Measurements from ENCODE around the gene FBXW8.

FBXW8 gene

DNA sequence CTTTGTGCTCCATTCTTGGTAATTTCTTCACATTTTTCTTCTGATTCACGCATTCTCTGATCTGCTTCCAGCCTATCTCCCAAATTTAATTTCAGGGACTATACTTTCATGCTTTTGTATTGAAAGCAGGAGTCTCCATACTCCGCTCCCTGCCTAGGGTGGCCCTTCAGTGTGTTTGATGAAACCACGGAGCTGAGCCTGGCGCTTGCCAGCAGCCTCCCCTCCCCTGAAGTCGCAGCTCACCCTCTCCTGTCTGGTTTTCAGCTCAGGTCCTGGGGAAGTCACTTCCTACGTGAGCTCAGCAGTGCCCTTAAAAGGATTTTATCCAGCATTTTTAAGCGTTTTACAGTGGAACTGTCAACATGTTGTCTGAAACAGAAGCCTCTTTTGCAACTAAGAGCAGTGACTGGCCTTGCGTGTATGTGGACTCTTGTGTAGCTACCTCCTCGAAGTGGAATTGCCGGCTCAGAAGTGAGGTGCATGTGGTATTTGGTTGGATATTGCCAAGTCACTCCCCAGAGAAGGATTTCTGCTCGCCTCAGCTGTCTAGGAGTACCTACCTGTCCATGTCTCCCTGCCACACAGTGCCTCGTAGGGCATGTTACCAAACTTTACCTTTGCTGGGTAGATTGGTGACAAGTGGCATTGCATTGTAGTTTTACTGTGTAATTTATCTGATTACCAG lies 109.9 kb downstream of the FBXW8 start:
- TF ChIP-seq SIN3A (IDR thresholded peaks at IDR 0.05; ENCODE audit: borderline replicate concordance, insufficient read depth, low read length) (no peak), TAF1 (IDR thresholded peaks at IDR 0.05; ENCODE audit: borderline replicate concordance, insufficient read depth, low read length) (no peak), FOXP2 (optimal IDR thresholded peaks at IDR 0.05; ENCODE audit: borderline replicate concordance, extremely low read depth, extremely low read length, insufficient read depth) (no peak)

DNA sequence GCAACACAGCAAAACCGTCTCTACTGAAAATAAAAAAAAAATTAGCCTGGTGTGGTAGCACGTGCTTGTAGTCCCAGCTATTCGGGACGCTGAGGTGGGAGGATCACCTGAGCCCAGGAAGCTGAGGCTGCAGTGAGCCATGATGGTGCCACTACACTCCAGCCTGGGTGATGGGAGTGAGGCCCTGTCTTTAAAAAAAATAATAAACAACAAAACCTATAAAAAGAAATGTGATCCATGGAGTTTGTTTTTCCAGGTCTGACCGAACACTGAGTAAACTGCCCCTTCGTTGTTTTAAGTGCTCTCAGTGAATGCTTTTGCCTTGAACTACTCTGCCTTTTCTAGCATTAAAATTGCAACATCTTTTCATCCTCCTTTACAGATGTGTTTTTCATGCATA lies 111.7 kb downstream of the FBXW8 start:
- TF ChIP-seq POLR2AphosphoS5 (IDR thresholded peaks at IDR 0.05; ENCODE audit: low read depth, low read length) (no peak), FOXP2 (optimal IDR thresholded peaks at IDR 0.05; ENCODE audit: borderline replicate concordance, extremely low read depth, extremely low read length, insufficient read depth) (no peak)
- TF ChIP-seq, protein P1, sequence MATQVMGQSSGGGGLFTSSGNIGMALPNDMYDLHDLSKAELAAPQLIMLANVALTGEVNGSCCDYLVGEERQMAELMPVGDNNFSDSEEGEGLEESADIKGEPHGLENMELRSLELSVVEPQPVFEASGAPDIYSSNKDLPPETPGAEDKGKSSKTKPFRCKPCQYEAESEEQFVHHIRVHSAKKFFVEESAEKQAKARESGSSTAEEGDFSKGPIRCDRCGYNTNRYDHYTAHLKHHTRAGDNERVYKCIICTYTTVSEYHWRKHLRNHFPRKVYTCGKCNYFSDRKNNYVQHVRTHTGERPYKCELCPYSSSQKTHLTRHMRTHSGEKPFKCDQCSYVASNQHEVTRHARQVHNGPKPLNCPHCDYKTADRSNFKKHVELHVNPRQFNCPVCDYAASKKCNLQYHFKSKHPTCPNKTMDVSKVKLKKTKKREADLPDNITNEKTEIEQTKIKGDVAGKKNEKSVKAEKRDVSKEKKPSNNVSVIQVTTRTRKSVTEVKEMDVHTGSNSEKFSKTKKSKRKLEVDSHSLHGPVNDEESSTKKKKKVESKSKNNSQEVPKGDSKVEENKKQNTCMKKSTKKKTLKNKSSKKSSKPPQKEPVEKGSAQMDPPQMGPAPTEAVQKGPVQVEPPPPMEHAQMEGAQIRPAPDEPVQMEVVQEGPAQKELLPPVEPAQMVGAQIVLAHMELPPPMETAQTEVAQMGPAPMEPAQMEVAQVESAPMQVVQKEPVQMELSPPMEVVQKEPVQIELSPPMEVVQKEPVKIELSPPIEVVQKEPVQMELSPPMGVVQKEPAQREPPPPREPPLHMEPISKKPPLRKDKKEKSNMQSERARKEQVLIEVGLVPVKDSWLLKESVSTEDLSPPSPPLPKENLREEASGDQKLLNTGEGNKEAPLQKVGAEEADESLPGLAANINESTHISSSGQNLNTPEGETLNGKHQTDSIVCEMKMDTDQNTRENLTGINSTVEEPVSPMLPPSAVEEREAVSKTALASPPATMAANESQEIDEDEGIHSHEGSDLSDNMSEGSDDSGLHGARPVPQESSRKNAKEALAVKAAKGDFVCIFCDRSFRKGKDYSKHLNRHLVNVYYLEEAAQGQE (IDR thresholded peaks at IDR 0.05; ENCODE audit: insufficient read depth in 1 of 2, low read depth in 2 of 2, low read length in 2 of 2), result no peak

DNA sequence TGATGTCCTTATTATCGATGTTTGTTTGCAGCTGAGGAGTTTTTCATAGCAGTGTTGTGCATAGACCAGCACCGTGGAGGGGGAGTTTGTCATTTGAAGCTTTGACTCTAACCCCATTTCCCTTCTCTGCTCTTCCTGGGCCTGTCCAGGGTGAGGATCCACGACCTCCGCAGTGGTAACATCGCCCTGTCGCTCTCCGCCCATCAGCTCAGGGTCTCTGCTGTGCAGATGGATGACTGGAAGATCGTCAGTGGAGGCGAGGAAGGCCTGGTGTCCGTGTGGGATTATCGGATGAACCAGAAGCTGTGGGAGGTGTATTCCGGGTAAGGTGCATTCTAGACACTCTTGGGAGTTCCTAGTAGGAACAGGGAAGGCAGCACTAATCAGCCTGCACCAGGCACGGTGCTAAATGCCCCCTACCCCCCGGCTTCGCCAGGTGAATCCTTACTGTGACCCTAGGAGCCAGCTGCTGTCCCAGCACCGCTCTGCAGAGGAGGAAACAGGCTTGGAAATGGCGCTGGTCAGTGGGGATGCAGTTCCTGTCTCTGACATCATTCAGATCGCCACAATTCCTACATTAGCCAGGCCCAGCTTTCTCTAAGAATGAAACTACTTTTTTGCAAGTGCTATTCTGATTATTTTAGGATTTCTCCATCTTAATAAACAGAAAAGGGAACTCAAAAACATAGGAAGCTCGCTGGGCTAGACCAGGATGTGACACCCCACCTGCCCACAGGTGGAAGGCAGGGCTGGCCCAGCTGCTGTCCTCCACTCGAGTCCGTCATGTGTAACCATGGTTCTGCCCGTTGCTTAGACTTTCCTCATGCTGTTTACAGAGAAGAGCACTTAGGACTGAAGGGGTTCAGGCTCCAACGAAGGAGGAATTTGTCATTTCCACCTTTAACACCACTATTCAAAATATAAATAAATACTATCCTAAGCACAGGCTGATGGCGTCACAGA lies 113.5 kb downstream of the FBXW8 start:
- TF ChIP-seq SIN3A (IDR thresholded peaks at IDR 0.05; ENCODE audit: borderline replicate concordance, insufficient read depth, low read length) (no peak), POLR2AphosphoS5 (IDR thresholded peaks at IDR 0.05; ENCODE audit: low read depth, low read length) (no peak), TAF1 (IDR thresholded peaks at IDR 0.05; ENCODE audit: borderline replicate concordance, insufficient read depth, low read length) (no peak), FOXP2 (optimal IDR thresholded peaks at IDR 0.05; ENCODE audit: borderline replicate concordance, extremely low read depth, extremely low read length, insufficient read depth) (no peak)
- TF ChIP-seq, protein P1 (IDR thresholded peaks at IDR 0.05; ENCODE audit: insufficient read depth in 1 of 2, low read depth in 2 of 2, low read length in 2 of 2), result no peak

DNA sequence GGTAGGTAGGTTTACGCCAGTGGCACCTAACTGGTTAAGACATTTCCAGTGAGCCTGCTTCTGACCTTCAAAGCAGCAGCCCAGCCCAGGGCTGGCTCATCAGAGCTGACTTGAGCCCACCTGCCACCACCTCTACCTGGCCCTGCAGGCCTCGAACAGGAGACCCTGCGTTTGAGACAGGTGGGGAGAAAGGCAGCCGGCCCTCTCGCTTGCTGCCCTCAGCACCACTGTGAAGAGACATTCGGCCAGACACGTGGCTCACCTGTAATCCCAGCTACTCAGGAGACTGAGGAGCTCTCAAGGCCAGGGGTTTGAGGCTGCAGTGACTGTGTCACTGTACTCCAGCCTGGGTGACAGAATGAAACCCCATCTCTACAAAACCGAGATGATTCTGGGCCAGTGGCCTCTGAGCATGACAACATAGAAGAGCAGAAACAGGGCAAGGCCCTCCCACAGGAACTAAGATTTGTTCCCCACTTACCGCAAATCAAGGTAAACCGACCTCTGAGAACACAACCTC lies 114.3 kb downstream of the FBXW8 start:
- TF ChIP-seq SIN3A (IDR thresholded peaks at IDR 0.05; ENCODE audit: borderline replicate concordance, insufficient read depth, low read length), result no peak
- TF ChIP-seq TAF1 (IDR thresholded peaks at IDR 0.05; ENCODE audit: borderline replicate concordance, insufficient read depth, low read length), result no peak
- TF ChIP-seq, protein P1 (IDR thresholded peaks at IDR 0.05; ENCODE audit: insufficient read depth in 1 of 2, low read depth in 2 of 2, low read length in 2 of 2), result no peak
- no peak for TF ChIP-seq POLR2AphosphoS5 (IDR thresholded peaks at IDR 0.05; ENCODE audit: low read depth, low read length)
- TF ChIP-seq FOXP2 (optimal IDR thresholded peaks at IDR 0.05; ENCODE audit: borderline replicate concordance, extremely low read depth, extremely low read length, insufficient read depth), result no peak

DNA sequence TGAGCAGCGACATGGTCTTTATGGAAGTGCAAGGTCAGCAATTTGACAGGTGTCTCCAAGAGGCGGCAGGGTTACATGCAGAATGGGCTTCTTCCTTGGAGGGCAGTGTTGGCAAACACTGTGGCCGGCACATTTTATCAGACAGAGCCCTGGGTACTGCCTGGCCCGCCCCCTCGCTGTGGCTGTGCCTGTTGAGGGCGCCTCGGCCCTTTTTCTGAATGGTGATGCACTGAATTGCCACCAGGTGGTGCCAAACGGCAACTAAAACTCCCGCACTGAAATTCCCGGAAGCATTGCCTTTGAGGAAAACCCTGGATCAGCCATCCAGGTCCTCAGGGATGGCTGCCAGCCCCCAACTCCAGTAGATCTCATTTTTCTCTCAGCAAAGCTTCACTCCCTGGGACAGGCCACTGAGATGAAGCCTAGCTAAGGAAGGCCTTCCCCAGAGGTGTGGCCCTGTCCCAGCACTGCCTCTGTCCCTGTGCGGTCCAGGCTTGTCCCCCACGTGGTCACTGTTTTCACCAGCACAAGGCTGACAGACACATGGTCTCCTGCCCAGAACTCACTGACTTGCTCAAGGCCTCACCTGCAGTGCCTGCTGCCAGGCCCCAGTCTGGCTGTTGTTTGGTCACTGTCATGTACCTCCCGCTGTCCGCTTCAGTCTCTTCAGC lies 114.9 kb downstream of the FBXW8 start:
- TF ChIP-seq, protein P1 (IDR thresholded peaks at IDR 0.05; ENCODE audit: insufficient read depth in 1 of 2, low read depth in 2 of 2, low read length in 2 of 2), result no peak
- TF ChIP-seq FOXP2 (optimal IDR thresholded peaks at IDR 0.05; ENCODE audit: borderline replicate concordance, extremely low read depth, extremely low read length, insufficient read depth) (peak; percentile 11), SIN3A (IDR thresholded peaks at IDR 0.05; ENCODE audit: borderline replicate concordance, insufficient read depth, low read length) (no peak), POLR2AphosphoS5 (IDR thresholded peaks at IDR 0.05; ENCODE audit: low read depth, low read length) (no peak), TAF1 (IDR thresholded peaks at IDR 0.05; ENCODE audit: borderline replicate concordance, insufficient read depth, low read length) (no peak)
